Mesothelial cell of epicardium (in vitro differentiated cells): Measurements from ENCODE around the gene CDK6. TPM values are rescaled to one million over a fixed set of nuclear protein-coding genes. Genes with fewer than 3 reads are reported as not detected.
A peak's percentile ranks its signal among the peaks of the same experiment; 100 is the strongest.

Experiments
- DNase-seq, 2 experiments: peaks; one replicate each; pipeline ENCODE4 v3.0.0; 2021; ENCODE audit warnings: low spot score in 2 of 2; ENCODE audit not compliant: unreplicated experiment in 2 of 2
- H3K27ac Mint-ChIP-seq: 2 replicates; pipeline ENCODE4 v1.8.0; 2021; ENCODE audit warnings: mixed read lengths
- H3K27me3 Mint-ChIP-seq: 2 replicates; pipeline ENCODE4 v1.8.0; 2021; ENCODE audit warnings: low read depth, mixed read lengths
- H3K36me3 Mint-ChIP-seq: 2 replicates; pipeline ENCODE4 v1.8.0; 2021; ENCODE audit warnings: mixed read lengths
- H3K4me1 Mint-ChIP-seq: 2 replicates; pipeline ENCODE4 v1.8.0; 2021; ENCODE audit warnings: mixed read lengths
- H3K4me3 Mint-ChIP-seq: 2 replicates; pipeline ENCODE4 v1.8.0; 2021; ENCODE audit warnings: mild to moderate bottlenecking, moderate library complexity, mixed read lengths
- H3K9me3 Mint-ChIP-seq: 2 replicates; pipeline ENCODE4 v1.8.0; 2021; ENCODE audit warnings: mixed read lengths
- total RNA-seq: library from RNA; stranded (reverse); gene quantifications from 3 replicates; pipeline ENCODE4 v1.2.1, GENCODE V29; 2021
- TF ChIP-seq, protein P1 (sequence below): fragments of 200-600 bp; sonication (generic); IDR thresholded peaks from one replicate; pipeline ENCODE4 v1.5.0; 2021; ENCODE audit warnings: antibody characterized with exemption; ENCODE audit not compliant: unreplicated experiment

The CDK6 gene
- total RNA-seq, 1 donor from 2014 or later: 138 TPM

DNA sequence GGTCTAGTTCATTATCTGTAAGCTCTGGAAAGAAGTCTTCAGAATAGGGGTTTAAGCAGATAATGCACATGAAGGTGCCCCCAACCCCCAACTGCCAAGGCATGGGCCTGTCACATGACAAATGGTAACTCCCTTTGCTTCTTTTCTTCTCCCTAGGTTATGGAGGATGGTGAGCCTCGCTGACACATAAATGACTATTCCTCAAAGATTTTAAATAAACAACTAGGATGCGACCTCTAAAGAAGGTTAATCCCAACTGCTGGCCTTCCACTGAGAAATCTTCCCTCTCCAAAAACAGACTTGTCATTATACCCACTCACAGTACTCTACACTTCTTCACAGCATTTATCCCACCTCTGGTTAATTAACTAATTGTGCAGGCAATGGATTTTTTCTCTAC lies 170.4 kb downstream of the CDK6 start:
- H3K27me3 Mint-ChIP-seq: no peaks in the 10 kb centered on the region
- no peak overlapping the region for H3K4me3 Mint-ChIP-seq
- H3K36me3 Mint-ChIP-seq: peaks cover 18% of the 10 kb centered on the region
- DNase-seq: no peak
- H3K27ac Mint-ChIP-seq: no peak overlapping the region
- H3K4me1 Mint-ChIP-seq: peaks cover 2% of the 10 kb centered on the region
- no peaks in the 10 kb centered on the region for H3K9me3 Mint-ChIP-seq
- TF ChIP-seq, protein P1, sequence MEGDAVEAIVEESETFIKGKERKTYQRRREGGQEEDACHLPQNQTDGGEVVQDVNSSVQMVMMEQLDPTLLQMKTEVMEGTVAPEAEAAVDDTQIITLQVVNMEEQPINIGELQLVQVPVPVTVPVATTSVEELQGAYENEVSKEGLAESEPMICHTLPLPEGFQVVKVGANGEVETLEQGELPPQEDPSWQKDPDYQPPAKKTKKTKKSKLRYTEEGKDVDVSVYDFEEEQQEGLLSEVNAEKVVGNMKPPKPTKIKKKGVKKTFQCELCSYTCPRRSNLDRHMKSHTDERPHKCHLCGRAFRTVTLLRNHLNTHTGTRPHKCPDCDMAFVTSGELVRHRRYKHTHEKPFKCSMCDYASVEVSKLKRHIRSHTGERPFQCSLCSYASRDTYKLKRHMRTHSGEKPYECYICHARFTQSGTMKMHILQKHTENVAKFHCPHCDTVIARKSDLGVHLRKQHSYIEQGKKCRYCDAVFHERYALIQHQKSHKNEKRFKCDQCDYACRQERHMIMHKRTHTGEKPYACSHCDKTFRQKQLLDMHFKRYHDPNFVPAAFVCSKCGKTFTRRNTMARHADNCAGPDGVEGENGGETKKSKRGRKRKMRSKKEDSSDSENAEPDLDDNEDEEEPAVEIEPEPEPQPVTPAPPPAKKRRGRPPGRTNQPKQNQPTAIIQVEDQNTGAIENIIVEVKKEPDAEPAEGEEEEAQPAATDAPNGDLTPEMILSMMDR: no peak

DNA sequence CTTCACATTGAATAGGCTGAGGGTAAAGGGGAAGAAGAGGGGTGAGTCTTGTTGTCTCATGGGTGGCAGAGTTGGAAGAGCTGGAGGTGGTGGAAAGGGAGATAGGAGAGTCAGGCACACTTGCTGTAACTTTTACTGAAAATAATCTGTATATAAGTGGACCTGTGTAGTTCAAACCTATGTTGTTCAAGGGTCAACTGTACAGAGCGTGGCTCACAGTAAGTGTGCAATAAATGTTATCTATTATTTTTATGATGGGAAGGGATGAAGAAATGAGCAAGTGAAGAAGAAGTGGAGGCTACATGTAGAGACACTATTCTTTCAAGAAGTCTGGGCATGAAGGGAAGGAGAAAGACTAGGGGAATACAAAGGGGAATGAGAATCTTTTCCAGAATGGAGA lies 174.7 kb downstream of the CDK6 start:
- H3K36me3 Mint-ChIP-seq: peaks cover 17% of the 10 kb centered on the region

GRCh38 chr7:92658671-92659070 lies 177.7 kb downstream of the CDK6 start:
- H3K36me3 Mint-ChIP-seq: peaks cover 11% of the 10 kb centered on the region
- DNase-seq: no peak
- H3K4me1 Mint-ChIP-seq: peaks cover 12% of the 10 kb centered on the region
- H3K27ac Mint-ChIP-seq: peak overlapping the region; percentile 3
- no peaks in the 10 kb centered on the region for H3K27me3 Mint-ChIP-seq
- TF ChIP-seq, protein P1: no peak
- no peaks in the 10 kb centered on the region for H3K9me3 Mint-ChIP-seq
- H3K4me3 Mint-ChIP-seq: no peak overlapping the region

More for the DNA sequence above, 174.7 kb downstream of the CDK6 start:
- DNase-seq: no peak
- TF ChIP-seq, protein P1: no peak
- Mint-ChIP-seq H3K4me1 (no peaks in the 10 kb centered on the region), H3K9me3 (no peaks in the 10 kb centered on the region), H3K27ac (no peak overlapping the region), H3K27me3 (no peaks in the 10 kb centered on the region), H3K4me3 (no peak overlapping the region)

GRCh38 chr7:92657391-92657790 lies 179.0 kb downstream of the CDK6 start:
- peaks cover 23% of the 10 kb centered on the region for H3K4me1 Mint-ChIP-seq
- H3K27ac Mint-ChIP-seq: peak overlapping the region; percentile 18
- no peak overlapping the region for H3K4me3 Mint-ChIP-seq
- no peak for DNase-seq
- TF ChIP-seq, protein P1: no peak
- peaks cover 11% of the 10 kb centered on the region for H3K36me3 Mint-ChIP-seq
- no peaks in the 10 kb centered on the region for H3K9me3 Mint-ChIP-seq
- H3K27me3 Mint-ChIP-seq: no peaks in the 10 kb centered on the region

- no peak for DNase-seq
- H3K4me1 Mint-ChIP-seq: peaks cover 35% of the 10 kb centered on the region
- H3K27me3 Mint-ChIP-seq: no peaks in the 10 kb centered on the region
- no peaks in the 10 kb centered on the region for H3K9me3 Mint-ChIP-seq
- no peak overlapping the region for H3K4me3 Mint-ChIP-seq
- no peak overlapping the region for H3K27ac Mint-ChIP-seq
- H3K36me3 Mint-ChIP-seq: peaks cover 11% of the 10 kb centered on the region
- TF ChIP-seq, protein P1: no peak
Measured at GRCh38 chr7:92656121-92656520, 180.3 kb downstream of the CDK6 start.

GRCh38 chr7:92655346-92655884 lies 181.0 kb downstream of the CDK6 start:
- H3K27ac Mint-ChIP-seq: no peak overlapping the region
- no peaks in the 10 kb centered on the region for H3K27me3 Mint-ChIP-seq
- no peaks in the 10 kb centered on the region for H3K9me3 Mint-ChIP-seq
- H3K4me1 Mint-ChIP-seq: peaks cover 35% of the 10 kb centered on the region
- peaks cover 11% of the 10 kb centered on the region for H3K36me3 Mint-ChIP-seq
- TF ChIP-seq, protein P1: no peak
- no peak for DNase-seq
- H3K4me3 Mint-ChIP-seq: no peak overlapping the region
